Activated CD4-positive, alpha-beta T cell treated with anti-CD3 and anti-CD28 coated beads, Interleukin-2, Interleukin-4, amounts not matched to agents 100 ng/mL and 50 ng/mL, durations not matched to agents 16 hours and 8 hours (primary cell): ENCODE results near the gene PTX3.

Source experiments
- DNase-seq: peaks from one replicate; pipeline ENCODE4 v3.0.0-alpha.2; 2020; ENCODE audit warnings: low spot score

The PTX3 gene

GRCh38 chr3:157423337-157423736, 13.3 kb upstream of the PTX3 start:
- no peak for DNase-seq

GRCh38 chr3:157427901-157428300, 8.7 kb upstream of the PTX3 start:
- DNase-seq = no peak

DNA sequence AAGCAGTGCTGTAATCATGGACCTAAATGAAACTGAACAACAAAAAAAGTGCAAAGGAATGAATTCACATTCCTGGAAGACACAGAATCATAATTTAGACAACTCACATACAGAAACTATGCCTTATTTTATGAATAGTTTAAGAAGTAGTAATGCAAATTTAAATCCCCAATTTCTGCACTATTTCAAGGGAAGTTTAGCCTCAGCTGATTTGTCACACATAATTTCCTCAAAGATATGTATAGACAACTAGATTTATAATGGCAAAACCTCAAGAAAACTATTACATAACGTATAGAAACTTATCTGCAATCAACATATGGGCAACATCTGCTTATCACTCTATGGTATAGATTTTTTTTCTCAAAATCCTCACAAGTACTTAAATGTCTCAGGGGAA, 7.8 kb upstream of the PTX3 start:
- no peak for DNase-seq

DNA sequence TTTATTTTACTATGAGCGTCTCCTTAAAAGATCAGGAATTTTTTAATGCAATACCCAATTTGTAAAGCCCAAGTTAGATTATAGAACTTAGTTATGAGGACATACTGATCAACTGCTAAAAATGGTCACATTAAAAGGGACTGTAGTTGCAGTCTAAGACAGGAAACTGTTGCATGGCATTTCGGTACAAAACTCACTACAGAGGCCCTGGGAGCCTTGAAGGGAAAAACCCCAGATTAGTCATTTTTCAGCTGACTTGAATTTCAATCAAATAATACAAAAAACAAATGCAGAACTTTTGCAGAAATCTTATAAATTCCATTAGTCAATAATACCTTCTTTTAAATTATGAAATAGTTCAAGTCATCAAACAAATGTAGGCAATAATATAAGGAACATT, 6.9 kb upstream of the PTX3 start:
- no peak for DNase-seq

GRCh38 chr3:157438194-157438730, 1.6 kb downstream of the PTX3 start:
- DNase-seq = no peak

DNA sequence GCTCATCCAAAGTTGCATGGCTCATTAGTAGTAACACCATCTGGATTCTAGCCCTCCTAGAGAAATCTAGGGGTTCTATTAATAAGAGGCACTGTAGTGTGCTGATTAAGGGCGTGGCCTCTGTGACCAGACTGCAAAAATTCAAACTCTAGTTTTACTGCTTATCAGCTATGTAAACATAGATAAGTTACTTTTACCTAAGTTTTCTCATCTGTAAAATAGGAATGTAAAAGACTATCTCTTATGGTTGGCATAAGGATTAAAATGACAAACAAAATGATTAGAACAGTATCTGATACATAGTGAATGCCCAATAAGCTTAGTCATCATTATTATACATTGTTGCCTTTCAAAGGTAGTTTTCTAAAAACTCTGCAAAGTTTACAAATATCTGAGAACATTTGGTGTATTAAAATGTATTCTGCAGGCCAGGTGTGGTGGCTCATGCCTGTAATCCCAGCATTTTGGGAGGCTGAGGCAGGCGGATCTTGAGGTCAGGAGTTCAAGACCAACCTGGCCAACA, 4.5 kb downstream of the PTX3 start:
- no peak for DNase-seq

DNA sequence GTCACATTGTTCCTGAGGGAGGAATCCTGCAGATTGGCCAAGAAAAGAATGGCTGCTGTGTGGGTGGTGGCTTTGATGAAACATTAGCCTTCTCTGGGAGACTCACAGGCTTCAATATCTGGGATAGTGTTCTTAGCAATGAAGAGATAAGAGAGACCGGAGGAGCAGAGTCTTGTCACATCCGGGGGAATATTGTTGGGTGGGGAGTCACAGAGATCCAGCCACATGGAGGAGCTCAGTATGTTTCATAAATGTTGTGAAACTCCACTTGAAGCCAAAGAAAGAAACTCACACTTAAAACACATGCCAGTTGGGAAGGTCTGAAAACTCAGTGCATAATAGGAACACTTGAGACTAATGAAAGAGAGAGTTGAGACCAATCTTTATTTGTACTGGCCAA, 6.1 kb downstream of the PTX3 start:
- DNase-seq = no peak

DNA sequence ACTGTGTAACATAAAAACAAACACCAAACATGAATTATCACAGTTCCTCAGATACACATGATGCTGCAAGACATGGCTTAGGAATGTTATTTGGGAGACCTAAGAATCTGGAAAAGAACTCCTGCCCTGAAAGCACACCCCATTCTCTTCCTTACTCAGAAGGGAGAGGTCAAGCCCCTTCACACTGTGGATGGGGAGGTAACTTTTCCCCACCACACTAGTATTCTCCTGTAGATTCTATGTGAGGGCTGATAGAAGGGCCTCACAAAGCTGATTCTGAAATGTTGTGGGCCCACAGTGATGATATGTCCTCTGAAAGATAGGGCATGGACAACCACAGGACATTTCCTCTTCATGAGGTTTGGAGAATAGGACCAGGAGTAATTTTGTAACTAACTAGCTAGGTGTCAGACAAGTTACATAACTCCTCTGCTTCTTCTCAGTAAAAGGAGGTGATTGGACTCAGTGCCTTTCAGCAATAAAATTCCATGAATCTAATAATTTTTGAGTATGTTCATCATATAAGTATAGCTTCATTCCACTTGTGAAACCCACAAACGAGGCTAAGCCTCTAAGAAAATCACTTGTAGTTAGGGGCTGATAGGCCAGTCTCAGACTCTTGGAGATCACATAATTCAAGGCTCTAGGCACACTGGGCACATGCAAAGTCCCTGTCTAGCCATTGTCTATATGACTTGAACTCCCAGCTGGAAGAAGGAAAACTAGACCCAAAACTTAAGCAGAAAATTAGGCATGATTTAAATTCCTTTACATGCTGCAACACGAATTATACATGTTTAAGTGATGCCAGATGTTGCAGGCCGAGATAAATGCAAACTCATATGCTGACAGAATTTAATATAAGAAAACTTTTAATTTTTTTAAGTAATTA, 7.5 kb downstream of the PTX3 start:
- DNase-seq = no peak

- no peak for DNase-seq
Measured at GRCh38 chr3:157444797-157445184, 8.1 kb downstream of the PTX3 start.

DNA sequence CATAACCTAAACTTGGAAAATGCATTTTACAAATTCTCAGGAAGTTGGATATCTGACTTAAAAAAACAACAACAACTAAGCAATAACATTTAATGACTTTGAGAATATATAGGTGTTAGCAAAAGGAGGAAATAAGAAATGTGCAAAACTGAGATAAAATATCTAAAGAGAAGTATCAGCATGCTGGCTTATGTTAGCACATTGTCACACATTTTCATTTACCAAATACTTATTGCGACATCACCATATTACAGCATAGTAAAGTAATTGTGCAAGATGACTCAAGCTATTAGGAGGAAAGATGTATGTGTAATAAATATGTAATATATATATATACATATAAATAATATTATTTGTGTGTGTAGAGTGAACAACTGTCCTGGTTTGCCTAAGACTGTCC, 9.2 kb downstream of the PTX3 start:
- no peak for DNase-seq

- DNase-seq = no peak
Measured at GRCh38 chr3:157447026-157447694, 10.5 kb downstream of the PTX3 start.

GRCh38 chr3:157452097-157452496, 15.4 kb downstream of the PTX3 start:
- no peak for DNase-seq

GRCh38 chr3:157453824-157454223, 17.2 kb downstream of the PTX3 start:
- DNase-seq = no peak

GRCh38 chr3:157459706-157460105, 23.1 kb downstream of the PTX3 start:
- no peak for DNase-seq

DNA sequence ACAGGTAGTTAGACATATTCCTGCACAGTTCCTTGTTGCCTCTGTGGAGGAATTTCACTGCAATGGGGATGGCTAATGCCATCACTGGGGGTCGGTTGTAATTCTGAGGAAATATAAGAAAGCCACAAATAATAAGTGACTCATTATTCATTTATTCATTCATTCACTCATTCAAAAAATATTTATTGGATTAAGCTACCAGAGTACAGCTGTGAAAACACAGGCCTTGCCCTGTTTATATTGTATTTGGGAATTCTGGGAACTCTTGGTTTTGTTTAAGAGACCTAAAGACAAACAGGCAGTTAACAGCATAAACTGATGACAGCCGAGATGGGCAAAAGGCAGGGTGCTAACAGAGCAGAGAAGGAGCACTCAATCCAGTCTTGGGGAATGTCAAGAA, 23.6 kb downstream of the PTX3 start:
- DNase-seq = no peak

DNA sequence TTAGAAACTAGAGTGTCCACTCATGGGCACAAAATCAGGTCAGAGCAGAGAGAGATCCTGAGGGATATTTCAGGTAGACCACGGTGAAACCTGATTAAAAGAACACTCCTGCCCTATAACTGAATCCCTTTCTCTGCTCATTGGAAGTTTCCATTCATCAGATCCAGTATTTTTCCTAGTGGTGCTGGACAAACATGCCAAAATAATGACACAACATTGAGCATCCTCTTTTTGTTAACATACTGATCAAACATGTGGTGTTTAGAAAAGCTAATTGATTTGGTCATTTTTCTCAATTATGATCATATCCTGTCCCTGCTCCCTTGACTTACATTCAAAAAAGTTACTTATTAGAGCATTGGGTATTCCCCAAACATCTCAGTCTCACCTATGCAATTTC, 27.2 kb downstream of the PTX3 start:
- DNase-seq = no peak

DNA sequence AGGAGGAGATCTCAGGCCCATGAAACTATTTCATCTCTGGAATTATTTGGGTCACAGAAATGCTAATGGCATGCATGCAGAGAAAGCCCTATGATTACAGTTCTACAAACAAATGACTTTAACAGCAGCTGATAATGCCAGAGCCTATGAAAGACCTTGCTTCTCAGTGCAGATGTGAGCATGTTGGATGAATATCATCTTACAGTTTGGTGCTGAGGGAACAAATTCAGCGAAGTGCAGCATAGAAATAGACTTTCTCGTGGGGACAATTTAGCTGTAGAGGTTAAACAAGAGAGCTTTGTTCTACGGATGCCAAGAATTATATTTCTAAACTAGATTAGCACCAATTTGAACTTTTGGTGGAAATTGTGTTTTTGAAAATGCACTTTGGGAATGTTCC, 27.7 kb downstream of the PTX3 start:
- no peak for DNase-seq

DNA sequence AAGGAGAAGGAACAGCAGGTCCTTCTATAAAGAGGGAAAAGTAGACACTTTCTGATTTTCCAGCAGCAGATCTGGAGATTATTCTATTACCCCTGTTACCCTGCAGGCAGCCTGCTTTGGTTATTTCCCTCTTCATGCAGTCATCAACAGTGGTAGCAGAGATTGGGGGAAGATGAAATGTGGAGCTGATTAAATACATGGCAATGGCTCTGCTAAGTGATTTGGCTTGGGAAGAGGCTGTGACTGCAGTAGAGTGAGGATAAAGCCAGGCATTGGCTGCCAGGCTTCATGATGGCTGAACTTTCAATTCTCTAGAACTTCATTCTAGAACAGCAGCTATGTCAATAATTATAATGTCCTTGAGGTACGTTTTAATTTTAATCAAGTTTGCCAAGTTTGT, 29.1 kb downstream of the PTX3 start:
- DNase-seq = no peak

DNA sequence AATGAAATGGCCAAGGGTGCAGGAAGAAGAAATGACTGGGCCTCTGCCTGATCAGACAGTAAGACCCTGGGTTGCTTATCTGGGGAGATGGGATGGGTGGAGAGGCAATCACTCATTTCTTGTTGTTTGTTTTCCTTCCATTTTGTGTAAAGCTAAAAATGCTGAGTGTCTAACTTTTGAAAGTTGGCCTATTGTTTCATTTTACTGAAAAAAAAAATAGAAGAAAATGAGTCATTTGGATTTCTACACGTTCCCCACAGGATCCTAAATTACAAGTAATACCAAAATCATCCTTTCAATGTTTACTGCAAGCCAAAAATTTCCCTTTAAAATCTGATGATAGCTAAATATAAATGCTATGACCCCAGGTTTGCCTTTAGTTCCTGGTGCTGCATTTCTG, 30.6 kb downstream of the PTX3 start:
- DNase-seq = no peak

- DNase-seq = no peak
Measured at GRCh38 chr3:157469561-157470294, 33.1 kb downstream of the PTX3 start.

DNA sequence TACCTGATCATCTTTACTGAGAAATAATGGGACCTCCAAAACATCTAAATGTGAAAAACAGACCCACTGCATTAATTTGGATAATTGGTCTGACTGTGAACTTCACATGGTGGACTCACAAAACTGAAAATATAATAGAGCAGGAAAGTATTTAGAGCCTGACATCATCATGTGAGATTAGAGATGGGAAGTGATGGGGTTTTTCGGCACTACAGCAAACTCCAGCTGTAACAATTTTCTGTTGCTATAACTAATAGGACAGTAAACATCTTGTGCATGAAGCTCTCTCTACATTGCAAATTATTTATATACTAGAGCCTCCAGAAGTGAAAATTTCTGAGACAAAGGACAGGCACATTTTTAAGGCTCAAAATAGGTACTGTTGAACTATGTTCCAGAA, 34.4 kb downstream of the PTX3 start:
- DNase-seq = no peak

- DNase-seq = no peak
Measured at GRCh38 chr3:157472648-157473047, 36.0 kb downstream of the PTX3 start.
